ENCODE measurements around the gene PGAM4.

The PGAM4 gene

GRCh38 chrX:77938083-77938680 lies 31.3 kb downstream of the PGAM4 start:
- in situ Hi-C loops (cut with HindIII; ENCODE audit: low pct_ligation_motif_present, low sequenced_read_pairs): no loop called here
- Histone ChIP-seq H3K36me3 (replicated peaks) (no peaks in the 10 kb centered on the region), H3K27me3 (replicated peaks) (no peaks in the 10 kb centered on the region), H3K4me3 (ENCODE audit: low read depth, low read length) (no peak overlapping the region), H3K27ac (no peak overlapping the region)
- TF ChIP-seq, protein P1, sequence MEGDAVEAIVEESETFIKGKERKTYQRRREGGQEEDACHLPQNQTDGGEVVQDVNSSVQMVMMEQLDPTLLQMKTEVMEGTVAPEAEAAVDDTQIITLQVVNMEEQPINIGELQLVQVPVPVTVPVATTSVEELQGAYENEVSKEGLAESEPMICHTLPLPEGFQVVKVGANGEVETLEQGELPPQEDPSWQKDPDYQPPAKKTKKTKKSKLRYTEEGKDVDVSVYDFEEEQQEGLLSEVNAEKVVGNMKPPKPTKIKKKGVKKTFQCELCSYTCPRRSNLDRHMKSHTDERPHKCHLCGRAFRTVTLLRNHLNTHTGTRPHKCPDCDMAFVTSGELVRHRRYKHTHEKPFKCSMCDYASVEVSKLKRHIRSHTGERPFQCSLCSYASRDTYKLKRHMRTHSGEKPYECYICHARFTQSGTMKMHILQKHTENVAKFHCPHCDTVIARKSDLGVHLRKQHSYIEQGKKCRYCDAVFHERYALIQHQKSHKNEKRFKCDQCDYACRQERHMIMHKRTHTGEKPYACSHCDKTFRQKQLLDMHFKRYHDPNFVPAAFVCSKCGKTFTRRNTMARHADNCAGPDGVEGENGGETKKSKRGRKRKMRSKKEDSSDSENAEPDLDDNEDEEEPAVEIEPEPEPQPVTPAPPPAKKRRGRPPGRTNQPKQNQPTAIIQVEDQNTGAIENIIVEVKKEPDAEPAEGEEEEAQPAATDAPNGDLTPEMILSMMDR (IDR thresholded peaks at IDR 0.05; ENCODE audit: low read depth, low read length, missing control alignments): no peak
- DNase-seq: no peak

- TF ChIP-seq, protein P1 (IDR thresholded peaks at IDR 0.05; ENCODE audit: low read depth, low read length, missing control alignments): no peak
- H3K27ac ChIP-seq: no peak overlapping the region
- H3K4me3 ChIP-seq (ENCODE audit: low read depth, low read length): no peak overlapping the region
- H3K36me3 ChIP-seq (replicated peaks): no peaks in the 10 kb centered on the region
- H3K27me3 ChIP-seq (replicated peaks): no peaks in the 10 kb centered on the region
- in situ Hi-C loops (cut with HindIII; ENCODE audit: low pct_ligation_motif_present, low sequenced_read_pairs): no loop called here
- no peak for DNase-seq
These were observed 32.1 kb downstream of the PGAM4 start for GRCh38 chrX:77937291-77937690.

GRCh38 chrX:77936299-77936698 lies 33.1 kb downstream of the PGAM4 start:
- in situ Hi-C loops (cut with HindIII; ENCODE audit: low pct_ligation_motif_present, low sequenced_read_pairs): no loop called here
- Histone ChIP-seq H3K36me3 (replicated peaks) (no peaks in the 10 kb centered on the region), H3K27ac (no peak overlapping the region), H3K4me3 (ENCODE audit: low read depth, low read length) (no peak overlapping the region), H3K27me3 (replicated peaks) (no peaks in the 10 kb centered on the region)
- no peak for DNase-seq
- TF ChIP-seq, protein P1 (IDR thresholded peaks at IDR 0.05; ENCODE audit: low read depth, low read length, missing control alignments): no peak

- Histone ChIP-seq H3K4me3 (ENCODE audit: low read depth, low read length) (no peak overlapping the region), H3K27me3 (replicated peaks) (no peaks in the 10 kb centered on the region), H3K36me3 (replicated peaks) (no peaks in the 10 kb centered on the region), H3K27ac (no peak overlapping the region)
- TF ChIP-seq, protein P1 (IDR thresholded peaks at IDR 0.05; ENCODE audit: low read depth, low read length, missing control alignments): no peak
- in situ Hi-C loops (cut with HindIII; ENCODE audit: low pct_ligation_motif_present, low sequenced_read_pairs): no loop called here
- no peak for DNase-seq
These were observed 33.6 kb downstream of the PGAM4 start for GRCh38 chrX:77935886-77936285.

- TF ChIP-seq, protein P1 (IDR thresholded peaks at IDR 0.05; ENCODE audit: low read depth, low read length, missing control alignments): no peak
- H3K36me3 ChIP-seq (replicated peaks): no peaks in the 10 kb centered on the region
- no peaks in the 10 kb centered on the region for H3K27me3 ChIP-seq (replicated peaks)
- in situ Hi-C loops (cut with HindIII; ENCODE audit: low pct_ligation_motif_present, low sequenced_read_pairs): no loop called here
- no peak for DNase-seq
- H3K4me3 ChIP-seq (ENCODE audit: low read depth, low read length): no peak overlapping the region
- no peak overlapping the region for H3K27ac ChIP-seq
These were observed 38.9 kb downstream of the PGAM4 start for GRCh38 chrX:77930581-77930980.

DNA sequence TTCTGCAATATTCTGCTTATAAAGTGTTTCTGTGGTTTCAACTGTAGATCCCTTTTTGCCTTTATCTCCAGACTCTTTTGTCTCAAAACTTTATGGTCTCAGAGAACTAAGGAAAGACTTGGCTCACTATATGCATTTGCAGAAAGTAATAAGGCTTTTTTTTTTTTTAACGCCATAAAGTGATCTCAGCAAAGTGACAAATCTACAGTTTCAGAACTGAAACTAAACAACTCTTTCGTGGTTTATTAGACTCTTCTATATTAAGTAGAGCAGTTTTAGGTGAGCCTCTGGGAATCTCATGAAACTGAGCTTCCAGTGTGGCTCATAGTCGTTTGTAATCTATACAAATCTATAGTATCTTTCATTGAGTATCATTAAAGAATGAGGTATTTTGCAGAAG lies 43.7 kb downstream of the PGAM4 start:
- Histone ChIP-seq H3K36me3 (replicated peaks) (no peaks in the 10 kb centered on the region), H3K4me3 (ENCODE audit: low read depth, low read length) (no peak overlapping the region), H3K27ac (no peak overlapping the region), H3K27me3 (replicated peaks) (no peaks in the 10 kb centered on the region)
- TF ChIP-seq, protein P1 (IDR thresholded peaks at IDR 0.05; ENCODE audit: low read depth, low read length, missing control alignments): no peak
- DNase-seq: no peak
- in situ Hi-C loops (cut with HindIII; ENCODE audit: low pct_ligation_motif_present, low sequenced_read_pairs): no loop called here
